Measurements from ENCODE around the gene GNAQ.

DNA sequence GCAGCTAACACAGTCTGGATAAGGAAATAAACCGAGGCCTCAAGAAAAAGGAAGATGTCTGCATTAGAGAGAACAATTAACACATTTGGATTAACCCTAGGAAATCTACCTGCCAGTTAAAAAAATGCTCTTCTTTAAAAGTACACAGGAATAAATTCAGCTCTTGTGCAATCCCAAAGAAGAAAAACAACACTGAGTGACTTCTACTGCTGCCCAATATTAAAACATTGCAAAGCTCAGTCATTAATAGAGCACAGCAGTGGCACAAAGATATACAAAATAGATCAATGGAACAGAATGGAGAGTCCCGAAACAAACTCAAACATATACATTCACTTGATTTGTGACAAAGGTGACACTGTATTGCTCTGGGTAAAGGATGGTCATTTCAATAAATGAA, 119.7 kb downstream of the GNAQ start:
- TF ChIP-seq, protein P1, sequence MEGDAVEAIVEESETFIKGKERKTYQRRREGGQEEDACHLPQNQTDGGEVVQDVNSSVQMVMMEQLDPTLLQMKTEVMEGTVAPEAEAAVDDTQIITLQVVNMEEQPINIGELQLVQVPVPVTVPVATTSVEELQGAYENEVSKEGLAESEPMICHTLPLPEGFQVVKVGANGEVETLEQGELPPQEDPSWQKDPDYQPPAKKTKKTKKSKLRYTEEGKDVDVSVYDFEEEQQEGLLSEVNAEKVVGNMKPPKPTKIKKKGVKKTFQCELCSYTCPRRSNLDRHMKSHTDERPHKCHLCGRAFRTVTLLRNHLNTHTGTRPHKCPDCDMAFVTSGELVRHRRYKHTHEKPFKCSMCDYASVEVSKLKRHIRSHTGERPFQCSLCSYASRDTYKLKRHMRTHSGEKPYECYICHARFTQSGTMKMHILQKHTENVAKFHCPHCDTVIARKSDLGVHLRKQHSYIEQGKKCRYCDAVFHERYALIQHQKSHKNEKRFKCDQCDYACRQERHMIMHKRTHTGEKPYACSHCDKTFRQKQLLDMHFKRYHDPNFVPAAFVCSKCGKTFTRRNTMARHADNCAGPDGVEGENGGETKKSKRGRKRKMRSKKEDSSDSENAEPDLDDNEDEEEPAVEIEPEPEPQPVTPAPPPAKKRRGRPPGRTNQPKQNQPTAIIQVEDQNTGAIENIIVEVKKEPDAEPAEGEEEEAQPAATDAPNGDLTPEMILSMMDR (conservative IDR thresholded peaks at IDR 0.05; ENCODE audit: low read depth, low read length): no peak
- no peak for TF ChIP-seq EZH2 (IDR thresholded peaks at IDR 0.05; ENCODE audit: low read length, unreplicated experiment)
- no peak for TF ChIP-seq EZH2phosphoT487 (IDR thresholded peaks at IDR 0.05; ENCODE audit: borderline replicate concordance, low read length)
